ENCODE results near the gene LRRC8D.
"Not testable (repeated sequence)": the region's sequence is repeated elsewhere in the genome, so short reads cannot be mapped to it uniquely, and the experiment has no call there.

LRRC8D gene

GRCh38 chr1:89820422-89821321 is at the start of gene LRRC8D:
LRRC8D (plus strand) TSS chr1:89821032; CDS start chr1:89933069, 112,037 bp downstream.
- TF ChIP-seq, protein P1, sequence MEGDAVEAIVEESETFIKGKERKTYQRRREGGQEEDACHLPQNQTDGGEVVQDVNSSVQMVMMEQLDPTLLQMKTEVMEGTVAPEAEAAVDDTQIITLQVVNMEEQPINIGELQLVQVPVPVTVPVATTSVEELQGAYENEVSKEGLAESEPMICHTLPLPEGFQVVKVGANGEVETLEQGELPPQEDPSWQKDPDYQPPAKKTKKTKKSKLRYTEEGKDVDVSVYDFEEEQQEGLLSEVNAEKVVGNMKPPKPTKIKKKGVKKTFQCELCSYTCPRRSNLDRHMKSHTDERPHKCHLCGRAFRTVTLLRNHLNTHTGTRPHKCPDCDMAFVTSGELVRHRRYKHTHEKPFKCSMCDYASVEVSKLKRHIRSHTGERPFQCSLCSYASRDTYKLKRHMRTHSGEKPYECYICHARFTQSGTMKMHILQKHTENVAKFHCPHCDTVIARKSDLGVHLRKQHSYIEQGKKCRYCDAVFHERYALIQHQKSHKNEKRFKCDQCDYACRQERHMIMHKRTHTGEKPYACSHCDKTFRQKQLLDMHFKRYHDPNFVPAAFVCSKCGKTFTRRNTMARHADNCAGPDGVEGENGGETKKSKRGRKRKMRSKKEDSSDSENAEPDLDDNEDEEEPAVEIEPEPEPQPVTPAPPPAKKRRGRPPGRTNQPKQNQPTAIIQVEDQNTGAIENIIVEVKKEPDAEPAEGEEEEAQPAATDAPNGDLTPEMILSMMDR (IDR thresholded peaks at IDR 0.05; ENCODE audit: insufficient read depth, low read depth, low read length, missing control alignments) = no peak
- peak; percentile 89 for DNase-seq (ENCODE audit: low read depth)
- peak within 1 kb of the TSS; percentile 54 for H3K4me3 ChIP-seq (ENCODE audit: low read depth, low read length)

- DNase-seq (ENCODE audit: low read depth) = no peak
- TF ChIP-seq, protein P1 (IDR thresholded peaks at IDR 0.05; ENCODE audit: insufficient read depth, low read depth, low read length, missing control alignments) = no peak
Observed at GRCh38 chr1:89771991-89772560, 48.8 kb upstream of the LRRC8D start.

DNA sequence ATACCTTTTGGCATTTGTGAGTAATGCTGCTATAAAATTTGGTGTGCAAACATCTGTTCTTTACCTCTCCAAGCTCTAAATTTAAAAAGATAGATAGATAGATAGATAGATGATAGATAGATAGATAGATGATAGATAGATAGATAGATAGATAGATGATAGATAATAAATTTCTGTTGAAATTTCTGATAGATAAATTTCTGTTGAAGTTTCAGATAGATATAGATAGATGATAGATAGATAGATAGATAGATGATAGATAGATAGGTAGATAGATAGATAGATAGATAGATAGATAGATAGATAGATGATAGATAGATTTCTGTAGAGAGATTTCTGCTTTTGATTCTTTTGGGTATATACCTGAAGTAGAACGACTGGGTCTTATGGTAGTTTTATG is 44.7 kb upstream of the LRRC8D start:
- not testable (repeated sequence) for DNase-seq (ENCODE audit: low read depth); H3K4me3 ChIP-seq (ENCODE audit: low read depth, low read length)

More at GRCh38 chr1:89771991-89772560, 48.8 kb upstream of the LRRC8D start:
- H3K4me3 ChIP-seq (ENCODE audit: low read depth, low read length) = no peak overlapping the region

- DNase-seq (ENCODE audit: low read depth); H3K4me3 ChIP-seq (ENCODE audit: low read depth, low read length): not testable (repeated sequence)
Observed at GRCh38 chr1:89777271-89777670, 43.6 kb upstream of the LRRC8D start.

DNA sequence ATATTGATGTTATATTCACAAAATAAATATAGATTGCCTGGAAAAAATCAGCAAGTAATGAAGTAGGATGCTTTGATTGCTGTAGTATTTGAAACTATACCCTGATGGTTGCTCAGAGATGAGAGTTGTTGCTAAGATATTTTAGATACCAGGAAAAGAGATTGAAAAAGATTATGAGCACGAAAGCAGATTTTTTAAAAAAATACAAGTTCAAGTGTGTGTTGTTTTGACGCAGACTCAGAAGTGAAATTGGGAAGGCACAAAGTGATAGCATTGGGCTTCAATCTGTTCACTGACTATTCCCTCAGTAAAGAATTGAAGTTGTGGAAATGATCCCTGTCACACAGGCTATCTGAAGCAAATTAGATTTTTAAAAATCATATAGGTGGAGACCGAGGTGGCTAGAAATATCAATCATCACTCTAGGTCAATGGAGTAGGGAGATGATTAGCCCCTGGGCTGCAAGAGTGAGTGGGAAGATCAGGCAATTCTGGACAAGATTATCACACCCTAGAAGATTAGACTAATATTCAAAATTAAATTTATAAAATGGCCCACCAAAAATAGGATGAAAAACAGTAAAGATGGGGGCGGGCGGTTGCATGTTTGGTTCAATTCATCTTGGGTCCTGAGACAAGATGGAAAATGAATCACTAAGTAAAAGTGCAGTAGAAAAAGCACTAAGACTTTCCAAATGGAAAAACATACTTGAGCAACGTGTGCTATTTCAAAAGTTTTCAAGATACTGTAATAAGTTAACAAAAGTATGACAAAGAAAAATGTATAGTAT is 41.5 kb upstream of the LRRC8D start:
- no peak overlapping the region for H3K4me3 ChIP-seq (ENCODE audit: low read depth, low read length)
- no peak for DNase-seq (ENCODE audit: low read depth)
- TF ChIP-seq, protein P1 (IDR thresholded peaks at IDR 0.05; ENCODE audit: insufficient read depth, low read depth, low read length, missing control alignments) = no peak

GRCh38 chr1:89780721-89781120 is 40.1 kb upstream of the LRRC8D start:
- TF ChIP-seq, protein P1 (IDR thresholded peaks at IDR 0.05; ENCODE audit: insufficient read depth, low read depth, low read length, missing control alignments) = peak; percentile 29
- no peak overlapping the region for H3K4me3 ChIP-seq (ENCODE audit: low read depth, low read length)
- peak; percentile 48 for DNase-seq (ENCODE audit: low read depth)

DNA sequence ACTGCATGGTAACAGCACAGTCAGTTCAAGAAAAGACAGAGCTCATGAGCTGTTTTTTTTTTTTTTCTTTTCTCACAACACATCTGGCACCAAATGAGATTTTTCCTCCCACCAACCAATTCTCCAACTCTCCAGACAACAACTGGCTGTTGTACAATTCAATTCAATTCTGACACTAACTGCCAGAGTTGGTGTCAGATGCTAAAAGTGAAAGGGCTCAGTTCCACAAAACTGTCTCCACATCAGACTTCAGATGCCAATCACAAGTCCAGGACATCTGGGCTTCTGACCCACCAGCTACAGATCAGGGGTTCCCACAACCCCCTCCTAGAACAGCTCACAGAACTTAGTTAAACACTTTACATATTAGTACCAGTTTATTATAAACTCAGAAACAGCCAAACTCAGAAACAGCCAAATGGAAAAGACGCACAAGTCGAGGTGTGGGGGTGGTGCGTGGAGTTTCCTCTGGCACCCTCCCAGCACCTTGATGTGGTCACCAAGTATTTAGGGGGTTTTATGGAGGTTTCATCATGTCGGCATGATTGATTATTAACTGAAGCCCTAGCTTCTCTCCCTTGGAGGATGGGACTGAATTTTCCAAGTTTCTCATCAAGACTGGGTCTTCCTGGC is 39.2 kb upstream of the LRRC8D start:
- no peak overlapping the region for H3K4me3 ChIP-seq (ENCODE audit: low read depth, low read length)
- peak; percentile 85 for DNase-seq (ENCODE audit: low read depth)
- TF ChIP-seq, protein P1 (IDR thresholded peaks at IDR 0.05; ENCODE audit: insufficient read depth, low read depth, low read length, missing control alignments) = no peak
